OCI-LY7 (cell line): Measurements from ENCODE around the gene CLEC5A.

Source experiments
- EZH2phosphoT487 ChIP-seq: fragments of 200-600 bp; sonication (generic); IDR thresholded peaks from 2 replicates; pipeline ENCODE4 v1.6.1; 2018; ENCODE audit warnings: low read depth, borderline replicate concordance, mild to moderate bottlenecking, mixed run types, antibody characterized with exemption, low read length, moderate library complexity, mixed read lengths
- TF ChIP-seq, protein P1 (sequence below): fragments of 200-600 bp; sonication (generic); conservative IDR thresholded peaks from 2 replicates; pipeline ENCODE4 v1.5.1; 2014; ENCODE audit warnings: mild to moderate bottlenecking, antibody characterized with exemption, low read length, moderate library complexity, mixed read lengths

- TF ChIP-seq, protein P1, sequence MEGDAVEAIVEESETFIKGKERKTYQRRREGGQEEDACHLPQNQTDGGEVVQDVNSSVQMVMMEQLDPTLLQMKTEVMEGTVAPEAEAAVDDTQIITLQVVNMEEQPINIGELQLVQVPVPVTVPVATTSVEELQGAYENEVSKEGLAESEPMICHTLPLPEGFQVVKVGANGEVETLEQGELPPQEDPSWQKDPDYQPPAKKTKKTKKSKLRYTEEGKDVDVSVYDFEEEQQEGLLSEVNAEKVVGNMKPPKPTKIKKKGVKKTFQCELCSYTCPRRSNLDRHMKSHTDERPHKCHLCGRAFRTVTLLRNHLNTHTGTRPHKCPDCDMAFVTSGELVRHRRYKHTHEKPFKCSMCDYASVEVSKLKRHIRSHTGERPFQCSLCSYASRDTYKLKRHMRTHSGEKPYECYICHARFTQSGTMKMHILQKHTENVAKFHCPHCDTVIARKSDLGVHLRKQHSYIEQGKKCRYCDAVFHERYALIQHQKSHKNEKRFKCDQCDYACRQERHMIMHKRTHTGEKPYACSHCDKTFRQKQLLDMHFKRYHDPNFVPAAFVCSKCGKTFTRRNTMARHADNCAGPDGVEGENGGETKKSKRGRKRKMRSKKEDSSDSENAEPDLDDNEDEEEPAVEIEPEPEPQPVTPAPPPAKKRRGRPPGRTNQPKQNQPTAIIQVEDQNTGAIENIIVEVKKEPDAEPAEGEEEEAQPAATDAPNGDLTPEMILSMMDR, result no peak
- TF ChIP-seq EZH2phosphoT487, result no peak
Observed at GRCh38 chr7:141950806-141951205, 4.0 kb upstream of the CLEC5A start.
